Left ventricle myocardium superior (tissue), 1 donor: ENCODE results near the gene SLC38A3. TPM values are rescaled to one million over a fixed set of nuclear protein-coding genes. Genes with fewer than 3 reads are reported as not detected.
A peak's percentile ranks its signal among the peaks of the same experiment; 100 is the strongest.
"Not testable (repeated sequence)": the region's sequence is repeated elsewhere in the genome, so short reads cannot be mapped to it uniquely, and the experiment has no call there.

Source experiments
- ATAC-seq: fragments of 200-7000 bp; cut with Tn5 transposase; one replicate; pipeline ENCODE4 v1.9.1; 2020; ENCODE audit warnings: mild to moderate bottlenecking, moderate library complexity
- DNase-seq: peaks from one replicate; pipeline ENCODE4 v3.0.0-alpha.2; 2020
- intact Hi-C: fragments of 100-400 bp; cut with micrococcal nuclease; formaldehyde crosslinking; loops from one replicate; pipeline ENCODE4 v1.11.0; 2022
- total RNA-seq: library from RNA; stranded (reverse); fragmentation: NEBNext Ultra II Directional; extraction: Animal tissue kit (Norgen Biotek cat#: 25700); gene quantifications from one replicate; pipeline ENCODE4 v1.2.1, GENCODE V29; 2021
- donor health status: DM: no; HTN: yes; CAD: no; lungs with severe emphysema.

Gene SLC38A3
- total RNA-seq, 1 donor from 2014 or later = 10.4 TPM

GRCh38 chr3:50258979-50259378 is 53.9 kb downstream of the SLC38A3 start:
- intact Hi-C loops = no loop called here
- DNase-seq (no peak), ATAC-seq (no peak)

- no peak for DNase-seq
- intact Hi-C loops = no loop called here
- no peak for ATAC-seq
Measured at GRCh38 chr3:50259432-50260026, 54.5 kb downstream of the SLC38A3 start.

DNA sequence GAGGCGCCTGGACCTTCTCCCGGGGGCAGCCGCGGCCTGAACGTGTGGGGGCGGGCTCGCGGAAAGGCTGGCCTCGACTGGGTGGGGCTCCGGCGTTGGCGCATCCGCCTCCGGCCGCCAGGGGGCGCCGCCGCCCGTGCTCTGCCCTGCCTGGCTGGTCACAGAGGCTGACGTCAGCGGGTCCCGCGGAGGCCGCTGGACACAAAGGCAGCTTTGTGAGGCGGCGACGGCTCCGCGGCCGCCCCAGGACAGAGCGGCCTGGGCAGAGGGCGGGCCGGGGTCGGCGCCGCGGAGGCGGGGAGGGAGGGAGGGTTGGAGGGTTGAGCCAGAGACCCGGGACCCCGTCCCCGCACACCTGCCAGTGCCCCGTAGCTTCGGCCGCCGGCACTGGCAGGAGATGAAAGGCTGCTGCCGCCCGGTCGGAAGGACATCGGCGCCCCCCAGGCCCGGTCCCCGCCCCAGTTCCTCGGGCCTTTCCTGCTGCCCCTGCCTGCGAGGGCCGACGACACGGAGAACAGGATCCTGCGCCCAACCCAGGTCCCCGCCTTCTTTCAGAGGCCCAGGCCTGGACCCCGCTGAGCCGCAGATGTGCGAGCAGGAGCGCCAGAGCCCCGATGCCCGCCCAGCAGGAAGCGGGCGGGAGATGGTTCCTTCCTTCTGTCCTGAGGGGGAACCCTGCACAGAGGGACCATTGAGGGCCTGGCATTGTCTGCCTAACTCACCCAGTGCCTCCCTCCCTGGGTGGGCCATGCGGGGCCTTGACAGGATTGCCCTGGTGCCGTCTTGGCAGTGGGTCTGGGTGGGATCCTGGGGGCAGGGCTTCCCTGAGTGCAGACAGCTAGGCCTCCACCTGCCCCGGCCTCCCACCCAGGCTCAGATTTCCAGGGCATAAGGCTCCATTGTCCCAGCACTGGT is 55.2 kb downstream of the SLC38A3 start:
- DNase-seq = peak; percentile 98
- intact Hi-C loops = no loop called here
- peak; percentile 86 for ATAC-seq

DNA sequence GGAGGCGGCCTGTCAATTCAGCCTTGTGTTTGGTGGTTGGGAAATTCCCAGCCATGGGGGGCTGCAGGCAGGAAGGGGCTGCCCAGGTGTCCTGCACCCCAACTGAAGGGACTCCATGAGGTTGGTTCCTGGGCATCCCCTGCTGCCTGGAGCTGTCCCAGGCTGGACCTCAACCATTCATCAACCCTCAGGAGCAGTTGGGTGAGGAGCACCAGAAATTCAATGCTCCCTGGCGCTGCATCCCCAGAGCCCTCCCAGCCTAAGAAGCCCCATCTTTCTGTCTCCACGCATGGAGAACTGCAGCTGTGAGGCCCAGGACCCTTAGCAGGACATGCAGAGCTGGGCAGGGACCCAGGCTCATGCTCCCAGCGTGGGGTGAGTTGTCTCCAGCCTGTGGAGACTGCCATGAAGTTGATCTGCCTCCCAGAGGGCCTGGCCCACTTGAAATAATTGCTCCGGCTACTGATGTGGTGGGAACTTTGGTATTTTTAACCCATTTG is 55.9 kb downstream of the SLC38A3 start:
- ATAC-seq (no peak), DNase-seq (no peak)
- intact Hi-C loops = no loop called here

DNA sequence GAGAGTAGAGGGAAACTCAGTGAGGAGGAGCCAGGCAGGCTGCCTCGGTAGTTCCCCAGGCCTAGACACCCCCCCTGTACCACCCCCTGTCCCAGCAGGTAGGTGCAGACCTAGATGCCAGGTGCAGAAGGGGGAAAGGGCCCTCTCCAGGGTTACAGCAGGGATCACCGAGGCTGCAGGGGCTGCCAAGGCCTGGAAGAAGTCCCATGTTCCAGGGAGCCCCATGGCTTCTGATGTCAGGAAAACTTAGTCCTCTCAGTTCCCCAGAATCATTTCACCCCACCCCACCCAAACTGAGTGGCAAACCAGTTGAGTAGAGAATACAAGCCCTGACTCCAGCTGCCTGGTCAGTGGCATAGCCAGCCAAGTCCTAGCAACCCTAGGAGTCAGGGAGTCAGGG is 56.4 kb downstream of the SLC38A3 start:
- intact Hi-C loops = no loop called here
- ATAC-seq (no peak), DNase-seq (no peak)

- intact Hi-C loops, ATAC-seq: not testable (repeated sequence)
Measured at GRCh38 chr3:50262200-50262599, 57.1 kb downstream of the SLC38A3 start.

DNA sequence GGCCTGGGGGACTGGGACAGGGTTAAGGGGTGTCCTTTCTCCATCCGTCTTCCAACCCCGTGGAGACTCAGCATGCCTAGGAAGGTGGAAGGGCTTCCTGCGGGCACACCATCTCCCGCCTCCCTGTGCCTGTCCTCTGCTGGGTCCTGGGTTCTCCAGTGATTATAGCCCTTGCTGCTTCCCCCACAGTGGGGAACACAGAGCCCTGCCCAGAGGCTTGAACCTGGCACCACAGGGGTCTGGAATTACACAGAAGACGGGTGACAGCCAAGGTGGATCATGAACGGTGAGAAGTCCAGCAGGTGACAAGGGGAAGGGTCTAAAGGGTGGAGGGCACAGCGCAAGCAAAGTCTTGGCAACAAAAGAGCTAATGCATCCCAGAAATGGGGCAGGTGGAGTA is 57.7 kb downstream of the SLC38A3 start:
- ATAC-seq (no peak), DNase-seq (no peak)
- intact Hi-C loops = no loop called here

More at GRCh38 chr3:50262200-50262599, 57.1 kb downstream of the SLC38A3 start:
- not testable (repeated sequence) for DNase-seq

- intact Hi-C loops = no loop called here
- DNase-seq (no peak), ATAC-seq (no peak)
Measured at GRCh38 chr3:50263478-50264382, 58.7 kb downstream of the SLC38A3 start.

- intact Hi-C loops = no loop called here
- ATAC-seq (peak; percentile 53), DNase-seq (peak; percentile 83)
Measured at GRCh38 chr3:50264383-50264963, 59.4 kb downstream of the SLC38A3 start.

- DNase-seq = no peak
- intact Hi-C loops = no loop called here
Measured at GRCh38 chr3:50264964-50265485, 60.0 kb downstream of the SLC38A3 start.

DNA sequence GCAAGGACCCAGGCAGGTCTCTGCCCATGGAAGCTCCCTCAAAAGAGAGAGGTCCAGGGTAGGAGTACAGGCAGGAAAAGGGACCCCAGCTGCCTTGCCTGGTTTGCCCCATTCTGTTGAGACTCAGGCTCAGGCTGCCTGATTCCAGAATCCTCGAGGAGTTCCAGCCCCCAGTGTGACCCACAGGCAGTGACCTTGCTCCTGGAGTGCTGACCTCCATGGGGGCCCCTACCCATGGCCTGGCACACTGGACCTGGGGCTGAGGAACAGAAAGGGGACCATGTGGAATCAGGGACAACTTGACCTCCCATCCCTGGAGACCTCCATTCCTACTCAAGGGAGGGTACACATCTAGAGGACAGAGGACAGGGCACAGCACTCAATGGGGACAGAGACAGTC is 60.5 kb downstream of the SLC38A3 start:
- intact Hi-C loops = no loop called here
- no peak for ATAC-seq
- DNase-seq = no peak

More at GRCh38 chr3:50264964-50265485, 60.0 kb downstream of the SLC38A3 start:
- ATAC-seq = no peak

- ATAC-seq (no peak), DNase-seq (no peak)
- intact Hi-C loops = no loop called here
Measured at GRCh38 chr3:50266017-50266416, 60.9 kb downstream of the SLC38A3 start.

DNA sequence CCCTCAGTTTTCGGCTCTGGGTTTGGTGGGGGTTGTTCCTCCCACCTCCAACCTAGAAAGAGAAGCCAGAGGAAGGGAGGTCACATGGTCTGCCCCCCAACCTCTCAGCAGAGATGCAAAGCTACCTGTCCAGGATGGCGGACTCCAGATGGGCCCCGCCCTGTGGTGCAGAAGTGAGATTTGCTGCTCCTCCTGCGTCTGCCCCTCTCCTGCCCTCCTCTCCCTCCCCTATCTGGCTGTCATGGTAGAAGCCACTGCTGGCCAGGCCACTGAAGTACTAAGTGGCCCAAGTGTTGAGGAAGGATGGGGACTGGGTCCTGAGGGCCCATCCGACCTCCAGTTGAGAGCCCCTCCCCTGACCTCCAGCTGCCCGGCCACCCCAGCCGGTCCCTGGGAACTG is 61.8 kb downstream of the SLC38A3 start:
- intact Hi-C loops = no loop called here
- no peak for DNase-seq
- no peak for ATAC-seq

DNA sequence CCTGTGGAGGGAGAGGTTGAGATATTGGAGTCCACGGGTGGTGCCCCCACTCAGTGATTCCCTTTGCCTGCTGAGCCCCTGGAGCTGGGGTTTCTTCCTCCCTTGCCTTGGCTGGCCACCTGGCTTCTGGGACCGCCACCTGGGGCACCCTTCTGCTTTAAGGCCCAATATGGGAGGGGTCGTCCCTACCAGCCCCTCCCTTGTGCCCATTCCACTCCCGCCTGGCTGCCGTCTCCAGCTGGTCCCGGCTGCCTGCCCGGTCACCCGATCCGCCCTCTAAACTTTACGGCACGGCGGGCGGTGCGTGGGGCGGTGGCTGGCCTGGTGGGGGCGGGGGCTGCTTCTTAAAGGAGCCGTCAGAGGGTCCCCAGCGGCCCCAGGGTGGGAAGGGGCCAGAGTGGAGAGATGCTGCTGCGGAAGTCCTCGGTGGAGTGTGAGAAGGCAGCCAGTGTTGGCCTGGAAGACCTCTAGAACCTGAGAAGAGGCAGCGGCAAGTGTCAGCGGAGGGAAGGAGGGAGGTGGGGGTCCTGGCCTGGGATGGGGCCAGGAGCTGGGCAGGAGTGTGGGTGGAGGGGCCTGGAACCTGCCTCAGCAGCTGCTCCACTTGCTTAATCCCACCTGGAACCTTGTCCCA is 62.3 kb downstream of the SLC38A3 start:
- intact Hi-C loops = no loop called here
- peak; percentile 65 for ATAC-seq

GRCh38 chr3:50268276-50268675 is 63.2 kb downstream of the SLC38A3 start:
- intact Hi-C loops = no loop called here
- ATAC-seq = no peak
- no peak for DNase-seq

More for the DNA sequence above, 62.3 kb downstream of the SLC38A3 start:
- peak; percentile 86 for DNase-seq

DNA sequence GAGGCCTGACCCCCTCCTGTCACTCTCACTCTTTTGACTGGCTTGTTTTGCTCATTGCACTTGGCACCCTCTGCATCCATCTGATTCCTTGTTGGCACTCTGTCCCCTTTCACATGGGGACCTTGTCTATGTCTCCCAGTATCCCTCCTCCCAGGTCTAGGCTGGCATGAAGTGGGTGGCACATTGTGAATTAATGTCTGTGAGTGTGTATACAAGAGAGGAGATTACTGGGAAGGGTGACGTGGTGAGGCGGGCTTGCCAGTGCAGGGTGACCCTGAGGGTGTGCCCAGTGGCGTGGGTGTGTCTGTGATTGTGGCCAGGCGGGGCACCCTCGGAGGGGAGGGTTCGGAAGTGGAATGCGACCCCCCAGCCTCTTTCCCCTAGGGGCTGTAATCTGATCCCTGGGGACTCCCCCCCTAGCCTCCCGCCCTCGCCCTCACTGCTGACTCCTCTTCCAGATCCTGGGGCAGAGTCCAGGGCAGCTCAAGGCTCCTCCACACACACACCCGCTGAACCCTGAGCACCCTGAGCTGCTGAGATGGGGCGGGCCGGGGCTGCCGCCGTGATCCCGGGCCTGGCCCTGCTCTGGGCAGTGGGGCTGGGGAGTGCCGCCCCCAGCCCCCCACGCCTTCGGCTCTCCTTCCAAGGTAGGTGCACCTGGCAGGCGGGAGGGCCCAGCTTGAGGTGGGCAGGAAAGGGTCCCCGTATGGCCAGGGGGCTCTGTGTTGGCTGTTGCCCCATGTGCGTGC is 63.8 kb downstream of the SLC38A3 start, which contains the start of gene SEMA3B:
TSS of gene SEMA3B (plus strand) at position 445 of the 749 bp plus-strand sequence. CDS start at position 539, 94 bp downstream.
- intact Hi-C loops = no loop called here
- peak; percentile 32 for ATAC-seq
- DNase-seq = peak; percentile 68

- DNase-seq (no peak), ATAC-seq (no peak)
- intact Hi-C loops = no loop called here
Measured at GRCh38 chr3:50269460-50269859, 64.4 kb downstream of the SLC38A3 start.
